ENCODE results near the gene GIT2.

DNA sequence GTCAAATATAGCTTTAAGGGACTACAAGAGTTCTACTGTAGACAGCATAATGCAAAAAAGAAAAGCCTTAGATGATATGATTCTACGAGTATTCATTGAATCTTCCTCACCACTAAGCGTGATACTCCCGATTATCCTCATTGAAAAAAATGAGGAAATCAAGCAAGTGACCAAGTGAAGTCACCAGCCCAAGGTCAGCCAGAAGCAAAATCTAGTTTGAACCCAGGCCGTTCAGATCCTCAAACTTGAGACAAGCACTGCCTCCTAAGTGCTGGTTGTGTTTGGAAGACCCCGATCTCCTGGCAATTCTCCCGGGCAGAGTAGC lies 845 bp downstream of the GIT2 start:
- TF ChIP-seq, protein P1, sequence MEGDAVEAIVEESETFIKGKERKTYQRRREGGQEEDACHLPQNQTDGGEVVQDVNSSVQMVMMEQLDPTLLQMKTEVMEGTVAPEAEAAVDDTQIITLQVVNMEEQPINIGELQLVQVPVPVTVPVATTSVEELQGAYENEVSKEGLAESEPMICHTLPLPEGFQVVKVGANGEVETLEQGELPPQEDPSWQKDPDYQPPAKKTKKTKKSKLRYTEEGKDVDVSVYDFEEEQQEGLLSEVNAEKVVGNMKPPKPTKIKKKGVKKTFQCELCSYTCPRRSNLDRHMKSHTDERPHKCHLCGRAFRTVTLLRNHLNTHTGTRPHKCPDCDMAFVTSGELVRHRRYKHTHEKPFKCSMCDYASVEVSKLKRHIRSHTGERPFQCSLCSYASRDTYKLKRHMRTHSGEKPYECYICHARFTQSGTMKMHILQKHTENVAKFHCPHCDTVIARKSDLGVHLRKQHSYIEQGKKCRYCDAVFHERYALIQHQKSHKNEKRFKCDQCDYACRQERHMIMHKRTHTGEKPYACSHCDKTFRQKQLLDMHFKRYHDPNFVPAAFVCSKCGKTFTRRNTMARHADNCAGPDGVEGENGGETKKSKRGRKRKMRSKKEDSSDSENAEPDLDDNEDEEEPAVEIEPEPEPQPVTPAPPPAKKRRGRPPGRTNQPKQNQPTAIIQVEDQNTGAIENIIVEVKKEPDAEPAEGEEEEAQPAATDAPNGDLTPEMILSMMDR (IDR thresholded peaks at IDR 0.05) = no peak
- TF ChIP-seq POLR2A (IDR thresholded peaks at IDR 0.05) = no peak
- no peak for TF ChIP-seq EP300 (IDR thresholded peaks at IDR 0.05)

Measured in tibial nerve (tissue), 4 donors.